ENCODE data around the gene ZNF557.
"Not testable (repeated sequence)": the region's sequence is repeated elsewhere in the genome, so short reads cannot be mapped to it uniquely, and the experiment has no call there.

ZNF557 gene

DNA sequence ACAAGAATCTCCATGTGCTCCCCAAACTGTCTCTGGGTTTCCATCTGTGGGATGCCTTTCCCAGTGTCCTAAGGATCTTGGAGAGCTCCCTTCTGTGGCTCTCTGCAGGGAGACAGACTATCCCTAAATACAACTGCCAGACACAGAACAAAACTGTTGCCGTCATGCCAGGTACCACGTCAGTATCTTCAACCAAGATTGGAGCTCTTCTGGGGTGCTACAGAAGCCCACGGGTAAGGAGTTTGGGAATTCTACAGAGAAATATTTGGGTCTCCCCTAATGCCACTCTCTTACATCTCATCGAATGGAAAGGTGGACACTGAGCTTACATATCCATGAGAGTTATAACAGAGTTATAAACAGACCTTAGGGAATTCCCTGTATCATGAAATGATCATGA, 6.2 kb upstream of the ZNF557 start:
- TF ChIP-seq, protein P1, sequence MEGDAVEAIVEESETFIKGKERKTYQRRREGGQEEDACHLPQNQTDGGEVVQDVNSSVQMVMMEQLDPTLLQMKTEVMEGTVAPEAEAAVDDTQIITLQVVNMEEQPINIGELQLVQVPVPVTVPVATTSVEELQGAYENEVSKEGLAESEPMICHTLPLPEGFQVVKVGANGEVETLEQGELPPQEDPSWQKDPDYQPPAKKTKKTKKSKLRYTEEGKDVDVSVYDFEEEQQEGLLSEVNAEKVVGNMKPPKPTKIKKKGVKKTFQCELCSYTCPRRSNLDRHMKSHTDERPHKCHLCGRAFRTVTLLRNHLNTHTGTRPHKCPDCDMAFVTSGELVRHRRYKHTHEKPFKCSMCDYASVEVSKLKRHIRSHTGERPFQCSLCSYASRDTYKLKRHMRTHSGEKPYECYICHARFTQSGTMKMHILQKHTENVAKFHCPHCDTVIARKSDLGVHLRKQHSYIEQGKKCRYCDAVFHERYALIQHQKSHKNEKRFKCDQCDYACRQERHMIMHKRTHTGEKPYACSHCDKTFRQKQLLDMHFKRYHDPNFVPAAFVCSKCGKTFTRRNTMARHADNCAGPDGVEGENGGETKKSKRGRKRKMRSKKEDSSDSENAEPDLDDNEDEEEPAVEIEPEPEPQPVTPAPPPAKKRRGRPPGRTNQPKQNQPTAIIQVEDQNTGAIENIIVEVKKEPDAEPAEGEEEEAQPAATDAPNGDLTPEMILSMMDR (conservative IDR thresholded peaks at IDR 0.05; ENCODE audit: low read depth, low read length): no peak
- no peak for DNase-seq (ENCODE audit: low read depth)
- H3K4me3 ChIP-seq (ENCODE audit: low read depth, low read length): no peak overlapping the region

DNA sequence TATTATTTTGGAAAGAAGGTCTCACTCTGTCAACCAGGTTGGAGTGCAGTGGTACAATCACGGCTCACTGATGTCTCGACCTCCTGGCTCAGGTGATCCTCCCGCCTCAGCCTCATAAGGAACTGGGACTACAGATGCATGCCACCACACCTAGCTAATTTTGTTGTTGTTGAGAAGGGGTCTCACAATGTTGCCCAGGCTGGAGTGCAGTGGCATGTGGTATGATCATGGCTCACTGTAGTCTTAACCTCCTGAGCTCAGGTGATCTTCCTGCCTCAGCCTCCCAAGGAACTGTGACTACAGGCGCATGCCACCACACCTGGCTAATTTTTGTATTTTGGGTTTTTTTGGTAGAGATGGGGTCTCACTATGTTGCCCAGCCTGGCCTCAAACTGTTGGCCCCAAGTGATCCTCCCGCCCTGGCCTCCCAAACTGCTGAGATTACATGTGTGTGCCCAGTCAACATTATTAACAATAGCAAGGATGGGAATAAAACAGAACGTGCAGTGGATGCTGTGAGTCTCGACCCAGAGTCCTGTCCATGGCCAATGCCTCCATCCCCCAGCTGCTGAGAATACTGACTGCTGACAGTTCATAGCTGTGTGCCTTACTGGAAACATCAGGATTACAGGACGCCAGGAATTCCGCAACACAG, 5.6 kb upstream of the ZNF557 start:
- DNase-seq (ENCODE audit: low read depth): no peak
- TF ChIP-seq, protein P1 (conservative IDR thresholded peaks at IDR 0.05; ENCODE audit: low read depth, low read length): no peak
- H3K4me3 ChIP-seq (ENCODE audit: low read depth, low read length): no peak overlapping the region

DNA sequence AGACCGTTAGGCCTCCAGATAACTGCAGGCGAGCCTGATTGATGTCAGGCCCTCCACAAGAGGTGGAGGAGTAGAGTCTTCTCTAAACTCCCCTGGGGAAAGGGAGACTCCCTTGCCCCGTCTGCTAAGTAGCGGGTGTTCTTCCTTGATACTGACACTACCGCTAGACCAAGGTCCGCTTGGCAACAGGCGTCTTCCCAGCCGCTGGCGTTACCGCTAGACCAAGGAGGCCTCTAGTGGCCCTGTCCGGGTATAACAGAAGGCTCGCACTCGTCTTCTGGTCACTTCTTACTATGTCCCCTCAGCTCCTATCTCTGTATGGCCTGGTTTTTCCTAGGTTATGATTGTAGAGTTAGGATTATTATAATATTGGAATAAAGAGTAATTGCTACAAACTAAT, 2.4 kb upstream of the ZNF557 start:
- H3K4me3 ChIP-seq (ENCODE audit: low read depth, low read length): not testable (repeated sequence)
- TF ChIP-seq, protein P1 (conservative IDR thresholded peaks at IDR 0.05; ENCODE audit: low read depth, low read length): peak; percentile 52
- DNase-seq (ENCODE audit: low read depth): peak; percentile 53

DNA sequence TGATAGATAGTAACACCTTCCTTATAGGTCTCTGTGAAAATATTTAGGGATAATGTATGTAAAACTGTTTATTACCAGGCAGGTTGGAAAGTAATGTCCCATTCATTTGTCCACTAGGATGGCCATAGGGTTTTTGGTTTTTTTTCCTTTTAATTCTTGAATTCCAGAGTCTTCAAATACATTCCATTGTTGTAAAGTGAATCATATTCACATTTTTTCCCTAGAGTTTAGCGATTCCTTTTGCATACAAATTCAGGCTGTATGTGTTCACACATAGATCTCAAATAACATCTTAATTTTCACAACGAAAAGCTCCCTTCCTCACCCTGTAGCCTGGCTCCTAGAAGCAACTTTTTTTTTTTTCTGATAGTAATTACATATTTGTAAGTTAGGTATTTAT, 1.8 kb upstream of the ZNF557 start:
- no peak overlapping the region for H3K4me3 ChIP-seq (ENCODE audit: low read depth, low read length)
- DNase-seq (ENCODE audit: low read depth): peak; percentile 33
- TF ChIP-seq, protein P1 (conservative IDR thresholded peaks at IDR 0.05; ENCODE audit: low read depth, low read length): no peak

DNA sequence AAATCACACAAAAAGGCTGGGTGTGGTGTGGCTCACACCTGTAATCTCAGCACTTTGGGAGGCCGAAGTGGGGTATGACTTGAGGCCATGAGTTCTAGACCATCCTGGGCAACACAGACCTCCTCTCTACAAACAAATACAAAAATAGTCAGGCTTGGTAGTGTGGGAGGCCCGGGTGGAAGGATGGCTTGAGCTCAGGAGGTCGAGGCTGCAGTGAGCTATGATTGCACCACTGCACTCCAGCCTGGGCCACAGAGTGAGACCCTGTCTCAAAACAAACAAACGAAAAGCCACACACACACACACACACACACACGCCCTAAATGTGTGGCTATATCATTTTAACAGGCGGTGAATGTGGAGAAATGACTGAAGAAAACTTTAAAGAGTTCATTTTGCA, 904 bp upstream of the ZNF557 start:
- H3K4me3 ChIP-seq (ENCODE audit: low read depth, low read length): no peak overlapping the region
- no peak for DNase-seq (ENCODE audit: low read depth)
- TF ChIP-seq, protein P1 (conservative IDR thresholded peaks at IDR 0.05; ENCODE audit: low read depth, low read length): no peak

DNA sequence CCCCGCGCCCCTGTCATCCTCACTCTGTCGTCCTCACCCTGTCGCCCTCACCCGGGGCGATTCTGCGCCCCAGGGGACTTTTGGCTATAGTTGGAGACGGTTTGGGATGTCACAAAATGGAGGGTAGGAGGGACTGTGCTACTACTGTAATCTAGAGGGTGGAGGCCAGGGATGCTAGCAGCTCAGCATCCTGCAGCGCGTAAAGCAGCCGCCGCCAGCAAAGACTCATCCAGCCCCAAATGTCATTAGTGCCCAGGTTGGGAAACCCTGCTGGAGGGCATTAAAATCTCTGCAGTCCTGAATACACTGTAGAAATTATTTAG, 362 bp downstream of the ZNF557 start:
- peak; percentile 21 for DNase-seq (ENCODE audit: low read depth)
- TF ChIP-seq, protein P1 (conservative IDR thresholded peaks at IDR 0.05; ENCODE audit: low read depth, low read length): no peak

DNA sequence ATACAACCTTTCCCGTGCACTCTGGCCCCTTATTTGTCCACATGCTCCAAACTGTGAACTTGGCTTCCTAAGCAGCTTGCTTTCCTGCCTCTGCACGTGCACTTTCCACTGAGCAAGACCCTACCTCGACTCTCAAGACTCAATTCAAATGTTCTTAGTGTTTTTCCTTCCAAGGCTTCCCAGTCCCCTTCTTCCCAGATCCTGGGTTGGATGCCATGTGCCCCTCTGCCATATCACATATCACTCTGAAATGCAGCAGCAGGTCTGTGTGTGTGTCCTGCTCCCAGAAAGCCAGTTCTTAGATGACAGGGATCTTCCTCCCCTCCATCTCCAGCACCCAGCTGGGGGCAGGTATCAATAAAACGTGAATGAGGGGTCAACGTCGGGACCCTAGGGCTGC, 3.0 kb downstream of the ZNF557 start:
- TF ChIP-seq, protein P1 (conservative IDR thresholded peaks at IDR 0.05; ENCODE audit: low read depth, low read length): no peak
- DNase-seq (ENCODE audit: low read depth): no peak
- no peak overlapping the region for H3K4me3 ChIP-seq (ENCODE audit: low read depth, low read length)

More for the DNA sequence above, 362 bp downstream of the ZNF557 start:
- H3K4me3 ChIP-seq (ENCODE audit: low read depth, low read length): peak overlapping the region; percentile 92
